IPS-15b (cell line): Measurements from ENCODE around the gene CDYL.
A peak's percentile ranks its signal among the peaks of the same experiment; 100 is the strongest.
"Not testable (repeated sequence)": the region's sequence is repeated elsewhere in the genome, so short reads cannot be mapped to it uniquely, and the experiment has no call there.

Experiments used
- H3K27me3 ChIP-seq: one replicate; pipeline ENCODE4 v1.6.1; 2013; ENCODE audit warnings: low read length; ENCODE audit not compliant: control insufficient read depth, insufficient read depth
- H3K36me3 ChIP-seq: one replicate; pipeline ENCODE4 v1.6.1; 2013; ENCODE audit warnings: low read length; ENCODE audit not compliant: control insufficient read depth, insufficient read depth
- H3K4me1 ChIP-seq: one replicate; pipeline ENCODE4 v1.6.1; 2013; ENCODE audit warnings: mild to moderate bottlenecking, low read length; ENCODE audit not compliant: control insufficient read depth, insufficient read depth
- H3K4me3 ChIP-seq: one replicate; pipeline ENCODE4 v1.5.1; 2013; ENCODE audit warnings: low read depth, low read length
- H3K9ac ChIP-seq: one replicate; pipeline ENCODE4 v1.6.1; 2013; ENCODE audit warnings: low read depth, mild to moderate bottlenecking, low read length
- H3K9me3 ChIP-seq: one replicate; pipeline ENCODE4 v1.6.1; 2013; ENCODE audit warnings: mild to moderate bottlenecking, low read length; ENCODE audit not compliant: control insufficient read depth, insufficient read depth

The CDYL gene

GRCh38 chr6:4822476-4822875 lies 46.3 kb downstream of the CDYL start:
- Histone ChIP-seq H3K9me3 (no peaks in the 10 kb centered on the region), H3K4me3 (no peak overlapping the region)

DNA sequence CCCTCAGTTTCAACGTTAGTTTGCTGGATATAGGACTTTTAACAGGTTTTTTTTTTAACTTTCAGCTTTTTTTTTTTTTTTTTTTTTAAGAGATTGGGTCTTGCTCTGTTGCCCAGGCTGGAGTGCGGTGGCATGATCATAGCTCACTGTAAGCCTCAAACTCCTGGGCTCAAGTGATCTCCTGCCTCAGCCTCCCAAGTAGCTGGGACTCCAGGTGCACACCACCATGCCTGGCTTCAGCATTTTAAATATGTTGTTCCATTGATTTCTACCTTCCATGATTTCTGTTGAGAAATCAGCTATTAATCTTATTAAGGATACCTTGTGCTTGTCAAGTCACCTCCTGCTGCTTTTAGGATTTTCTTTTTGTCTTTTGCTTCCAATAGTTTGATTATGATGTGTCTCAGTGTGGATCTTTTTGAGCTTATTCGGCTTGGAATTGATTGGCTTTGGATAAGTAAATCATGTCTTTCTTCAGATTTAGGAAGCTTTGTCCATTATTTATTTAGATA lies 52.0 kb downstream of the CDYL start:
- no peaks in the 10 kb centered on the region for H3K27me3 ChIP-seq
- no peak overlapping the region for H3K9ac ChIP-seq
- H3K9me3 ChIP-seq, result peaks cover 3% of the 10 kb centered on the region

More at GRCh38 chr6:4822476-4822875, 46.3 kb downstream of the CDYL start:
- Histone ChIP-seq H3K9ac (no peak overlapping the region), H3K4me1 (peaks cover 3% of the 10 kb centered on the region), H3K36me3 (no peaks in the 10 kb centered on the region), H3K27me3 (no peaks in the 10 kb centered on the region)

GRCh38 chr6:4829089-4829488 lies 52.9 kb downstream of the CDYL start:
- no peaks in the 10 kb centered on the region for H3K36me3 ChIP-seq
- no peak overlapping the region for H3K4me3 ChIP-seq
- no peaks in the 10 kb centered on the region for H3K27me3 ChIP-seq
- H3K9me3 ChIP-seq, result peaks cover 3% of the 10 kb centered on the region
- no peak overlapping the region for H3K9ac ChIP-seq
- no peaks in the 10 kb centered on the region for H3K4me1 ChIP-seq

More for the DNA sequence above, 52.0 kb downstream of the CDYL start:
- no peaks in the 10 kb centered on the region for H3K36me3 ChIP-seq
- H3K4me3 ChIP-seq, result no peak overlapping the region
- no peaks in the 10 kb centered on the region for H3K4me1 ChIP-seq

DNA sequence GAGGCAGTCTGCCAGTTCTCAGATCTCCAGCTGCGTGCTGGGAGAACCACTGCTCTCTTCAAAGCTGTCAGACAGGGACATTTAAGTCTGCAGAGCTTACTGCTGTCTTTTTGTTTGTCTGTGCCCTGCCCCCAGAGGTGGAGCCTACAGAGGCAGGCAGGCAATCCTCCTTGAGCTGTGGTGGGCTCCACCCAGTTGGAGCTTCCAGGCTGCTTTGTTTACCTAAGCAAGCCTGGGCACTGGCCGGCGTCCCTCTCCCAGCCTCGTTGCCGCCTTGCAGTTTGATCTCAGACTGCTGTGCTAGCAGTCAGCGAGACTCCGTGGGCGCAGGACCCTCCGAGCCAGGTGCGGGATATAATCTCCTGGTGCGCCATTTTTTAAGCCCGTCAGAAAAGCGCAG lies 59.3 kb downstream of the CDYL start:
- not testable (repeated sequence) for H3K27me3 ChIP-seq, H3K36me3 ChIP-seq, H3K9me3 ChIP-seq, H3K4me1 ChIP-seq, H3K9ac ChIP-seq, H3K4me3 ChIP-seq

- Histone ChIP-seq H3K9ac (no peak overlapping the region), H3K4me1 (peaks cover 2% of the 10 kb centered on the region), H3K36me3 (no peaks in the 10 kb centered on the region), H3K4me3 (no peak overlapping the region), H3K9me3 (no peaks in the 10 kb centered on the region), H3K27me3 (no peaks in the 10 kb centered on the region)
These were observed 64.0 kb downstream of the CDYL start for GRCh38 chr6:4840169-4840568.

DNA sequence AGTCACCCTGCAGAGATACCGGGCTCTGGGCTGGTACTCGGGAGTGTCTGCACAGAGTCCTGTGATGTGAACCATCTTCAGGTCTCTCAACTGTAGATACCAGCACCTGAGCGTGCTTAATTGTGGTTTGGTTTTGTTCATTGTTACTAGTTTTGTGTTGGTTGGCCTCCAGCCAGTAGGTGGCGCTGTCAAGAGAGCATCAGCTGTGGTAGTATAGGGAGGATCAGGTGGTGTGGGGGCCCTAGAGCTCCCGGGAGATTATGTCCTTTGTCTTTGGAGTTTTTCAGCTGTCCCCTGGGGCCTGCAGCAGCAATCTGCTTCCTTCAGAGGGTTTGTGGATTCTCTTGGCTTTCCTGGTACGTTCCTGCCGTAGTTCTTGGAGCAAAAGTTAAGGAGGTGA lies 67.9 kb downstream of the CDYL start:
- Histone ChIP-seq H3K4me1 (peaks cover 8% of the 10 kb centered on the region), H3K36me3 (no peaks in the 10 kb centered on the region)

DNA sequence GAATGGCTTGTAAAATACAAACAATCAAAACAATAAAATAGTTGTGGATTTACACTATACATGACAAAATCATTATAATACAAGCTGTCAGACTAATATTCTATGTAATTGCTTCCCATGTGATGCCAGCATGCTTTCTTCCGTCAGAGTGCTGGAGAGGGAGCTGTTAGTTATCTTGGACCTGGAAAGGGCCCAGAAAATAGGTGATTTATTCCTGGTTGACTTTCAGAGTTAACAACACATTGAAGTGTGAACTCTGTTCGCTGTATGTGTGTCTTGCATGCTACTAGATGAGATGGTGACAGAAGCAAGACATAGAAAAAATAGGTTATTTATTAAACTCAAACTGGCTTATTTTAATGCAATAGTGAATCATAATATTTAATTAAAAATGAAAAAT lies 70.2 kb downstream of the CDYL start:
- Histone ChIP-seq H3K9ac (no peak overlapping the region), H3K27me3 (no peaks in the 10 kb centered on the region), H3K9me3 (no peaks in the 10 kb centered on the region), H3K36me3 (no peaks in the 10 kb centered on the region), H3K4me3 (no peak overlapping the region), H3K4me1 (peaks cover 8% of the 10 kb centered on the region)

More for the DNA sequence above, 67.9 kb downstream of the CDYL start:
- H3K9me3 ChIP-seq, result no peaks in the 10 kb centered on the region
- peak overlapping the region; percentile 7 for H3K4me3 ChIP-seq
- H3K9ac ChIP-seq, result no peak overlapping the region
- H3K27me3 ChIP-seq, result no peaks in the 10 kb centered on the region

DNA sequence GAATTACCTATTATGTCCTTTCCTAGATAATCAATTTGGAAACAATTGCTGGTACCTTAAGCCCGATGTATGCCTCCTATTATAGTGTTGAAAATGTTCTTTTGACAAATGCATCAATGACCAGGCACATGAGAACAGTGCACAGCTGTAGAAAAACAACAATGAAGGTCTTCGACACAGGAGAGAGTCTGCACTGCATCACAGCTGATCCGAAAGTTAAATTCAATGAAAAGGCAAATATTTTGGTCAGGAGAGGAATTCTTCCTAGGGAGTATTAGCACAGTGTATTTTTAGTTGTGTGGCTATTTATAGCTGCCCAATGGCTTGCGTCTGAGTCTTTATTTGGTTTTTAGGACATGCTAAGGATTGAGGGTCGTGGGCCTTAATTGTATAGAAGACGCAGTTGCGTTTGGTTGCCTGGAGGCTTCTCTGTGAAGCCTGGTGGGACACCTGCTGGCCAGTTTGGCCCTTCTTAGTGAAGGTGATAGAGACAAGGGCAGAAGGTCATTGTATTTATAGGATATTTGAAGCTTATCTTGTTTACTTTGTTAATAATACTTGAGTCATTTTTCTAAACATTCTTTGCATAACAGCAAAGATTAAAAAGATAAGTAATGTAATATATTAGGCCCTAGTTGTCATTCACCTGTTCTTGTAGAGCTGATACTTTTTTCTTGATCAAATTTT lies 72.3 kb downstream of the CDYL start:
- H3K4me1 ChIP-seq, result peaks cover 8% of the 10 kb centered on the region
- no peaks in the 10 kb centered on the region for H3K9me3 ChIP-seq
- H3K9ac ChIP-seq, result no peak overlapping the region
- H3K4me3 ChIP-seq, result no peak overlapping the region
- no peaks in the 10 kb centered on the region for H3K36me3 ChIP-seq
- H3K27me3 ChIP-seq, result no peaks in the 10 kb centered on the region

DNA sequence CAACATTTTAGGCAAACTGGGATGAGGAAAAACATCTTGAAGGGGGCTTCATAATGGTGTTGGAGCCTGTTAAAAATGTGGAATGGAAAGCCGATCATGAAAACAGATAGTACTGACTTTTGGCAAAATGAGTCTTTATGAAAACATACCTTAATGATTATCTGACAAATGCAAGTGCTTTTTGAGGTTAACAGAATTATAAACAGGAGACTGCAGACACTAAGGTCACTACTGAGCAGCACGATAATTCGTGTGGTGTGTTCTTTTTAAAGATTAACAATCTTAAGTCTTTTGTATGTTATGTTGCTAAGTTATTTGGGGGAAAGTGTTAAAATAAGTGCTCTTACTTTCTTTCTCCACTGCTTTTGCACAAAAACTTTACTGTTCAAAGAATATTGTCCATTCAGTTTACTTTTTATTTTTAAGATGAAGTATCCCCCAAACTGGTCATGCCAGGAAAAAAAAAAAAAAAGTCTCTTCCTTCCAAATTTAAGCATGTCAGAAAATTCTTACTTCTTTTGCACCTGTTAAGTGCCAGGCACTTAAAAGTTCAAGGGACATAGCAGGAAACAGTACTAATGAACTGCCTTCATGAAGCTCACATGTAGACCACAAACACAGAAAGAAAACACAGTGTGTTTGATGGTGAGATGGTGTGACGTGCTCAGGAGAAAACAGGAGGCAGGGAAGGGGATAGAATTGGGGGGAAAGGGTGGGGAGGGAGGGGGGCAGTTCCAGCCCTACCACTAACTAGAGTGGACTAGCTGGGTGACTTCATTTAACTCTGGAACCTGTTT lies 73.2 kb downstream of the CDYL start:
- no peak overlapping the region for H3K9ac ChIP-seq
- H3K4me1 ChIP-seq, result peaks cover 6% of the 10 kb centered on the region
- H3K36me3 ChIP-seq, result no peaks in the 10 kb centered on the region
- no peaks in the 10 kb centered on the region for H3K9me3 ChIP-seq
- no peak overlapping the region for H3K4me3 ChIP-seq
- H3K27me3 ChIP-seq, result no peaks in the 10 kb centered on the region

DNA sequence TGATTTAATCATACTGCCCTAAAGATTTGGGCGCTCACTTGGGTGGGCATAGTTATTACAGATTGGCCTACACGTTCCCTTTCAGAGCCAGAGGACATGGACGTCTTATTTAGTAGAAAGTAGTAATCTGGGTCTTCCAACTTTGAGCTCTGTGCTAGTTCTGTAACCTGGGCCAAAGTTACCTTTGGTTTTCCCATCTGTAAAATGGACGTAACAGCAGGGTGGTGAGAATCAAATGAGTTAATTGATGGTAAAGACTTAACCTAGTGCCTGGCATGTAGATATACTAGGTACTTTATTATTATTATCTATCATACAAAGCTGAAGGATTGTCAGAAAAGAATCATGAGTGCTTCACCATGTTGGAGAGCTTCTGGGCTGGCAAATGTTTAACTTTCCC lies 74.8 kb downstream of the CDYL start:
- no peak overlapping the region for H3K4me3 ChIP-seq
- no peaks in the 10 kb centered on the region for H3K36me3 ChIP-seq
- no peaks in the 10 kb centered on the region for H3K27me3 ChIP-seq
- no peak overlapping the region for H3K9ac ChIP-seq
- H3K9me3 ChIP-seq, result no peaks in the 10 kb centered on the region
- peaks cover 6% of the 10 kb centered on the region for H3K4me1 ChIP-seq

DNA sequence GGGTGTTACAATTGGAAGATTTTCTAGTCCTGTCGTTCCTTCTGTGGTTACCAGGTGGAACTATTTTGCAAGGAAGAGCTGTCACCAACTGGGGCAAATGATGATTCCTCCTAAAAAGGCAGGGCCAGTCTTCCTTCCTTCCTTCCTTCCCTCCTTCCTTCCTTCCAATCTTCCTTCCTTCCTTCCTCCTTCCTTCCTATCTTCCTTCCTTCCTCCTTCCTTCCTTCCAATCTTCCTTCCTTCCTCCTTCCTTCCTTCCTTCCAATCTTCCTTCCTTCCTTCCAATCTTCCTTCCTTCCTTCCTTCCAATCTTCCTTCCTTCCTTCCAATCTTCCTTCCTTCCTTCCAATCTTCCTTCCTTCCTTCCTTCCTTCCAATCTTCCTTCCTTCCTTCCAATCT lies 76.0 kb downstream of the CDYL start:
- H3K4me3 ChIP-seq, H3K9ac ChIP-seq, H3K27me3 ChIP-seq, H3K36me3 ChIP-seq, H3K4me1 ChIP-seq, H3K9me3 ChIP-seq: not testable (repeated sequence)

GRCh38 chr6:4852938-4853337 lies 76.7 kb downstream of the CDYL start:
- no peaks in the 10 kb centered on the region for H3K27me3 ChIP-seq
- H3K4me3 ChIP-seq, result no peak overlapping the region
- H3K9me3 ChIP-seq, result no peaks in the 10 kb centered on the region
- no peak overlapping the region for H3K9ac ChIP-seq
- H3K36me3 ChIP-seq, result no peaks in the 10 kb centered on the region
- H3K4me1 ChIP-seq, result peaks cover 4% of the 10 kb centered on the region
